ENCODE results near the gene GNAZ.

The GNAZ gene

GRCh38 chr22:23119494-23120414 lies 49.4 kb downstream of the GNAZ start:
- DNase-seq (ENCODE audit: low read depth), result peak; percentile 46

GRCh38 chr22:23120415-23120899 lies 50.1 kb downstream of the GNAZ start:
- no peak for DNase-seq (ENCODE audit: low read depth)

GRCh38 chr22:23121000-23121421 lies 50.7 kb downstream of the GNAZ start:
- no peak for DNase-seq (ENCODE audit: low read depth)

- no peak for DNase-seq (ENCODE audit: low read depth)
Measured at GRCh38 chr22:23121424-23121823, 51.1 kb downstream of the GNAZ start.

GRCh38 chr22:23122216-23122957 lies 52.1 kb downstream of the GNAZ start:
- no peak for DNase-seq (ENCODE audit: low read depth)

- DNase-seq (ENCODE audit: low read depth), result no peak
Measured at GRCh38 chr22:23122992-23123803, 52.9 kb downstream of the GNAZ start.

- no peak for DNase-seq (ENCODE audit: low read depth)
Measured at GRCh38 chr22:23123804-23124254, 53.5 kb downstream of the GNAZ start.

GRCh38 chr22:23124611-23125511 lies 54.5 kb downstream of the GNAZ start:
- no peak for DNase-seq (ENCODE audit: low read depth)

GRCh38 chr22:23125512-23126103 lies 55.3 kb downstream of the GNAZ start:
- no peak for DNase-seq (ENCODE audit: low read depth)

- DNase-seq (ENCODE audit: low read depth), result no peak
Measured at GRCh38 chr22:23126165-23127054, 56.1 kb downstream of the GNAZ start.

- DNase-seq (ENCODE audit: low read depth), result no peak
Measured at GRCh38 chr22:23127055-23127756, 56.9 kb downstream of the GNAZ start.

- DNase-seq (ENCODE audit: low read depth), result no peak
Measured at GRCh38 chr22:23127788-23128187, 57.5 kb downstream of the GNAZ start.

GRCh38 chr22:23128269-23129108 lies 58.2 kb downstream of the GNAZ start:
- peak; percentile 41 for DNase-seq (ENCODE audit: low read depth)

GRCh38 chr22:23129149-23129548 lies 58.8 kb downstream of the GNAZ start:
- DNase-seq (ENCODE audit: low read depth), result no peak

- no peak for DNase-seq (ENCODE audit: low read depth)
Measured at GRCh38 chr22:23130697-23131096, 60.4 kb downstream of the GNAZ start.

- DNase-seq (ENCODE audit: low read depth), result no peak
Measured at GRCh38 chr22:23131931-23132330, 61.6 kb downstream of the GNAZ start.

GRCh38 chr22:23132376-23133091 lies 62.2 kb downstream of the GNAZ start:
- DNase-seq (ENCODE audit: low read depth), result no peak
